ENCODE measurements around the gene PAGE2.

GRCh38 chrX:55123900-55124299 is 35.1 kb downstream of the PAGE2 start:
- TF ChIP-seq, protein P1, sequence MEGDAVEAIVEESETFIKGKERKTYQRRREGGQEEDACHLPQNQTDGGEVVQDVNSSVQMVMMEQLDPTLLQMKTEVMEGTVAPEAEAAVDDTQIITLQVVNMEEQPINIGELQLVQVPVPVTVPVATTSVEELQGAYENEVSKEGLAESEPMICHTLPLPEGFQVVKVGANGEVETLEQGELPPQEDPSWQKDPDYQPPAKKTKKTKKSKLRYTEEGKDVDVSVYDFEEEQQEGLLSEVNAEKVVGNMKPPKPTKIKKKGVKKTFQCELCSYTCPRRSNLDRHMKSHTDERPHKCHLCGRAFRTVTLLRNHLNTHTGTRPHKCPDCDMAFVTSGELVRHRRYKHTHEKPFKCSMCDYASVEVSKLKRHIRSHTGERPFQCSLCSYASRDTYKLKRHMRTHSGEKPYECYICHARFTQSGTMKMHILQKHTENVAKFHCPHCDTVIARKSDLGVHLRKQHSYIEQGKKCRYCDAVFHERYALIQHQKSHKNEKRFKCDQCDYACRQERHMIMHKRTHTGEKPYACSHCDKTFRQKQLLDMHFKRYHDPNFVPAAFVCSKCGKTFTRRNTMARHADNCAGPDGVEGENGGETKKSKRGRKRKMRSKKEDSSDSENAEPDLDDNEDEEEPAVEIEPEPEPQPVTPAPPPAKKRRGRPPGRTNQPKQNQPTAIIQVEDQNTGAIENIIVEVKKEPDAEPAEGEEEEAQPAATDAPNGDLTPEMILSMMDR (IDR thresholded peaks at IDR 0.05): no peak
- no peak for TF ChIP-seq POLR2A (IDR thresholded peaks at IDR 0.05)
- TF ChIP-seq POLR2AphosphoS5 (IDR thresholded peaks at IDR 0.05): no peak

Data from prostate gland (tissue), 2 donors.